HG03135 (cell line): Measurements from ENCODE around the gene SLA2.
"Not testable (repeated sequence)": the region's sequence is repeated elsewhere in the genome, so short reads cannot be mapped to it uniquely, and the experiment has no call there.

Experiments used
- ATAC-seq: cut with Tn5 transposase; IDR thresholded peaks from one replicate; pipeline ENCODE4 v1.9.1; 2021; ENCODE audit warnings: mild to moderate bottlenecking, moderate library complexity; ENCODE audit not compliant: unreplicated experiment

Gene SLA2

GRCh38 chr20:36576081-36576445 lies 69.9 kb downstream of the SLA2 start:
- no peak for ATAC-seq

GRCh38 chr20:36574366-36575135 lies 71.4 kb downstream of the SLA2 start:
- ATAC-seq, result no peak

DNA sequence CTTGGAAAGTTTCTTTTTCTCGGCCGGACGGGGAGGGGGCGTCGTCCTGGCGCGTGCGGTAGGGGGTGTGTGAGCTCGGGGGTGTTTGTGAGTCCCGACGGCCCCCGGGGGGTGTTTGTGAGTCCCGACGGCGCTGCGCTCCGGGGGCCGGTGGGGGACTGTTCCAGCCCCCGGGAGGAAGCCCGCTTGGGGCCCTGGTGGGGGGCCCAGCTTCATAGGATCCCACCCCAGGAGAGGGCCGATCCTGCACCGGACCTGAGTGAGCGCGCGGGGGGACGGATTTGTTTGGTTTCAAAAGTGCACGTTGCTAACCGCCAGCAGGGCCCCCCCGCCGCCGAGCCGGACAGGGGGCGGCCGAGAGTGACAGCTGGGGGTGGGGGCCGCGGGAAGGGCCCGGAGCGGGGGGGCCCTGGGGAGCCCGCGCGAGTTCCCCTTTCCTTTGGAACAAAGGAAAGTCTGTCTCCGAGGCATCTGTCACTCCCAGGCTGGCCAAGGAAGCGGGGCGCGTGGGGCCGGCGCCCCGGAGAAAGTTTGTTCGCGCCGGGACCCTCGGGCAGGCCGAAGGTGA lies 72.1 kb downstream of the SLA2 start:
- ATAC-seq, result no peak

- ATAC-seq, result peak; percentile 56
These were observed 72.7 kb downstream of the SLA2 start, which contains the start of gene TGIF2 for GRCh38 chr20:36573103-36573797. Gene TGIF2, plus strand, starts transcription at chr20:36573597. Its CDS starts 5,178 bp downstream, at chr20:36578775.

- peak; percentile 25 for ATAC-seq
These were observed 73.3 kb downstream of the SLA2 start for GRCh38 chr20:36572701-36573102.

DNA sequence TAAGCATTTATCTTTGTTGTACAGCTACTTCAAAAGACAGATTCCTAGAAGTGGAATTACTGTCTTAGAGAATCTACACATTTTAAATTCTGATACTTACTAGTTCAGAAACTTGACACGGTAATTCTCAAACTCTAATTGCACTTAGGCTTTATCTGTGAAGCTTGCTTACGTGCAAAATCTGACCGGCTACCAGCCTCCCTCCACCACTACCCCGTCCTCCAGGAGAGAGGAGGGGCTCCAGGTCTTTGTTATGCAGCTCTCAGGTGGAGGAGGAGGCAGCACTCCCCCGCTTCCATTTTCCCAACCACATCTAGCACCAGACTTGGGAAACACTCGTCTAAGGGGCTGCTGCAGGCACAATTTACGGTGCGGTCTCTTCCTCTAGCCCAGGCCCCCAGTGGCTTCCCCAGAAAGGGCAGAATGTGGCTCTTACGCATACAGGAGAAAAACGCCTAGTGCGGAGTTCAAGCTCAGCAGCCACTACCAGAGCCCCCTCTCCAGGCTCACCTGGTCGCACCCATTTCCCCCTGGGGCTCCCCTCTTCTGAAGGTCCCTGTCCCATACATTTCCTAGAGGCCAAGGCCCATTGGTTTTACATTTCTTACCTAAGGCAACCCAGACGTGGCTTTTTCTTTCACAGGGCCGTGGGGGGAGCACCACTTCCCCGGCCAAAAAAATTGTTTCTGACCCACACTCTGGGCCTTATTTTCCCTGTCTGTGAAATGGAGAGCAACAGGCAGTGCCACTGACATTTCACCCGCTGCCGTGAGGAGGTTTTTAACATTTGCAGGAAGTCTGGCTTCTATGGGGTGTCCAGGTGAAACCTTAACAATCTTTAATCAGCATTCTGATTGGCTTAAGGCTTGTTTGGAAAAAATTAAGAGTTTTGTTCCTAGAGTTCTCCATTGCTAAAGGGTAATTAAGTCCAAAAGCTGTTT lies 74.2 kb downstream of the SLA2 start:
- no peak for ATAC-seq

GRCh38 chr20:36569847-36570429 lies 76.1 kb downstream of the SLA2 start:
- no peak for ATAC-seq

- no peak for ATAC-seq
These were observed 80.5 kb downstream of the SLA2 start for GRCh38 chr20:36565520-36565919.

DNA sequence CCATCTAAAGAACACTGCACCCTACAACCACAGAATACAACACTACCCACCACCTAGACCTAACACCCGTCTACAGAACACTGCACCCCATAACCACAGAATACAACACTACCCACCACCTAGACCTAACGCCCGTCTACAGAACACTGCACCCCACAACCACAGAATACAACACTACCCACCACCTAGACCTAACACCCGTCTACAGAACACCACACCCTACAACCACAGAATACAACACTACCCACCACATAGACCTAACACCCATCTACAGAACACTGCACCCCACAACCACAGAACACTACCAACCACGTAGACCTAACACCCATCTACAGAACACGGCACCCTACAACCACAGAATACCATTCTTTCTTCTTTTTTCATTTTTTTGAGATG lies 81.3 kb downstream of the SLA2 start:
- not testable (repeated sequence) for ATAC-seq

DNA sequence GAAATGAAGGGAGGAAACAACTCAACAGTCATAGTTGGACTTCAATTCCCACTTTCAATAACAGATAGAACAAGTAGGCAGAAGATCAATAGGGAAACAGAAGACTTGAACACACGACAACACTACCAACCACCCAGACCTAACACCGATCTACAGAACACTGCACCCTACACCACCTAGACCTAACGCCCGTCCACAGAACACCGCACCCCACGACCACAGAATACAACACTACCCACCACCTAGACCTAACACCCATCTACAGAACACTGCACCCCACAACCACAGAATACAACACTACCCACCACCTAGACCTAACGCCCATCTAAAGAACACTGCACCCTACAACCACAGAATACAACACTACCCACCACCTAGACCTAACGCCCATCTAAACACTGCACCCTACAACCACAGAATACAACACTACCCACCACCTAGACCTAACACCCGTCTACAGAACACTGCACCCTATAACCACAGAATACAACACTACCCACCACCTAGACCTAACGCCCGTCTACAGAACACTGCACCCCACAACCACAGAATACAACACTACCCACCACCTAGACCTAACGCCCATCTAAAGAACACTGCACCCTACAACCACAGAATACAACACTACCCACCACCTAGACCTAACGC lies 81.8 kb downstream of the SLA2 start:
- ATAC-seq, result not testable (repeated sequence)

GRCh38 chr20:36563374-36563773 lies 82.6 kb downstream of the SLA2 start:
- ATAC-seq, result no peak

DNA sequence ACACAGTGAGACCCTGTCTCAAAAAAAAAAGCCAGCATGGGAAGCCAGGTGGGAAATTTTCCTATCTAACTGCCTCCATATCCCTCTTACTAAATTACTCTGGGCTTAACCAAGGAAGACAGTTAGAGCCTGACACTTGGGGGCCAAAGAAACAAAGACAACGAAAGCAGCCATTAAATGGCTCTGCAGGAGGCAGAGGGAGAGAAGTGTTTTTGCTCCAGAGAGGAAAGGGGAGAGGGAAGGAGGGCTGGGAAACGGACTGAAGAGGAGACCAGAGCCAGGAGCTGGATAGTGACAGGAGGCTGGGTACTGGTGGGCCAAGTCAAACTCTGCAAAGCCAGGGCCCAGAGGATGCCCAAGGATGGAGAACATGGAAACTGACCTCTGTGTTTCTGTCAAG lies 83.3 kb downstream of the SLA2 start:
- ATAC-seq, result no peak
